Astrocyte of the cerebellum (primary cell): Measurements from ENCODE around the gene ADAM10.

Experiments
- DNase-seq: peaks from one replicate; pipeline ENCODE4 v3.0.0-alpha.2; 2011; ENCODE audit warnings: low read depth
- H3K4me3 ChIP-seq: 2 replicates; pipeline ENCODE4 v1.5.1; 2011; ENCODE audit warnings: mild to moderate bottlenecking, low read depth, low read length, moderate library complexity
- in situ Hi-C: cut with HindIII; loops from 2 replicates; pipeline ENCODE4 v1.10.0; 2017; ENCODE audit warnings: low sequenced_read_pairs
- TF ChIP-seq, protein P1 (sequence below): IDR thresholded peaks from 2 replicates; pipeline ENCODE4 v1.5.1; 2012; ENCODE audit warnings: low read length, low read depth, moderate library complexity, mild to moderate bottlenecking; ENCODE audit errors: missing control alignments

Gene ADAM10

GRCh38 chr15:58569455-58569854, 180.1 kb downstream of the ADAM10 start:
- no peak overlapping the region for H3K4me3 ChIP-seq
- TF ChIP-seq, protein P1, sequence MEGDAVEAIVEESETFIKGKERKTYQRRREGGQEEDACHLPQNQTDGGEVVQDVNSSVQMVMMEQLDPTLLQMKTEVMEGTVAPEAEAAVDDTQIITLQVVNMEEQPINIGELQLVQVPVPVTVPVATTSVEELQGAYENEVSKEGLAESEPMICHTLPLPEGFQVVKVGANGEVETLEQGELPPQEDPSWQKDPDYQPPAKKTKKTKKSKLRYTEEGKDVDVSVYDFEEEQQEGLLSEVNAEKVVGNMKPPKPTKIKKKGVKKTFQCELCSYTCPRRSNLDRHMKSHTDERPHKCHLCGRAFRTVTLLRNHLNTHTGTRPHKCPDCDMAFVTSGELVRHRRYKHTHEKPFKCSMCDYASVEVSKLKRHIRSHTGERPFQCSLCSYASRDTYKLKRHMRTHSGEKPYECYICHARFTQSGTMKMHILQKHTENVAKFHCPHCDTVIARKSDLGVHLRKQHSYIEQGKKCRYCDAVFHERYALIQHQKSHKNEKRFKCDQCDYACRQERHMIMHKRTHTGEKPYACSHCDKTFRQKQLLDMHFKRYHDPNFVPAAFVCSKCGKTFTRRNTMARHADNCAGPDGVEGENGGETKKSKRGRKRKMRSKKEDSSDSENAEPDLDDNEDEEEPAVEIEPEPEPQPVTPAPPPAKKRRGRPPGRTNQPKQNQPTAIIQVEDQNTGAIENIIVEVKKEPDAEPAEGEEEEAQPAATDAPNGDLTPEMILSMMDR = no peak
- no peak for DNase-seq
- in situ Hi-C loops = no loop called here

DNA sequence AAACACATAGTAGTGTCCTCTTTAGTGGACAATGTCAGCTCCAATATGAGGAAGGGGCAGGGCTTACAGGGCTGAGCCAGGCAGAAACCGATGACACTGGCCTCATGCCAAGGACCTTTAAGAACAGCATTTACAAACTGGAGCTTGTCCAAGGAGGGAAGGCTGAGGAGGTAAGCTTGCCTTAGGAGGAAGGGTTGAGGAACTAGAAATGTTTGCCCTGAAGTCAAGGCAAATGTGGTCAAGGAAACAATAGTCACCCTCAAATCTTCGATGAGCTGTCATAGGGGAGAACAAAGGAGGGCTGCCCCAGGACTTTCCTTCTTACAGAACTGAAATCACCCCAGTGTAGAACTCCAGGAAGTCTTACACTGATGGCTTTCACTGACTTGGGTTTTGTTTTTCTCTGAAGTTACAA, 181.3 kb downstream of the ADAM10 start:
- TF ChIP-seq, protein P1 = no peak

GRCh38 chr15:58566029-58566428, 183.5 kb downstream of the ADAM10 start:
- in situ Hi-C loops = no loop called here
- DNase-seq = no peak
- TF ChIP-seq, protein P1 = no peak
- no peak overlapping the region for H3K4me3 ChIP-seq

More for the DNA sequence above, 181.3 kb downstream of the ADAM10 start:
- no peak for DNase-seq
- in situ Hi-C loops = no loop called here
- no peak overlapping the region for H3K4me3 ChIP-seq

DNA sequence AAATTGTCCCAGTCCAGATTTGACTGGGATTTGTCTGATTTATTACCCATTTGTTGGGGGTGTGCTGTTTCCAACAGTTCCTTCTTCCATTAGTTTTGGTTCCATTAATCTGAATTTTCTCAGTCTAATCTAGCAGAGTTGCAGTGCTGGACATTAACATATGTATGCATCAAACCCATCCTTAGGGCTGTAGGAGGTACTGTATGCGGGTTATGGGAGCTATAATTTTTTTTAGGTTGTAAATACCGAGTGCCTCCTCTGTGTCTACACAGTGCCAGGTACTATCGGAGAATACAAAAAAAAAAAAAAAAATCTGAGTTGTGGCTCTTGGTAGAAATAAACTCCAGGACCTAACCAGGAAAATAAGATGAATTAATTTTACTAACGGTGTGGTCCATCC, 183.9 kb downstream of the ADAM10 start:
- DNase-seq = no peak
- H3K4me3 ChIP-seq = no peak overlapping the region
- in situ Hi-C loops = no loop called here
- TF ChIP-seq, protein P1 = no peak

DNA sequence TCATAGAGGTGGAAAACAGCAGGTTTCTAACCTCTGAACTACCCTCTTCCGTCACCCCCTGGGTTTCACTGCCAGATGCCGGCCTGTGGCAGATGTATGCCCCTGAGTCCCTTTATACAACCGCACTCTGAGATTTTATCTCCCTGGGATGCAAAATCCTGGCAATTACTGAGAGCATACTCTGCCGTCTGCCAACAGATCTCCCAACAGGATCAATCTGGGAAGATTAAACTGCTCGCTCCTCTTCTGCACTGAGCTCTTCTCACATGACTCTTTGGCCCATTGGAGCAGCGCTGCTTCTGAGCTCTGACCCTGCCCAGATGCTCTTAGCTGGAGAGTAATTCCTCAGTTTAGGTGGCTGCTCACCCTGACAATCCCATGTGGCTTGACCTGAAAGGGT, 184.5 kb downstream of the ADAM10 start:
- in situ Hi-C loops = no loop called here
- TF ChIP-seq, protein P1 = no peak
- no peak for DNase-seq

DNA sequence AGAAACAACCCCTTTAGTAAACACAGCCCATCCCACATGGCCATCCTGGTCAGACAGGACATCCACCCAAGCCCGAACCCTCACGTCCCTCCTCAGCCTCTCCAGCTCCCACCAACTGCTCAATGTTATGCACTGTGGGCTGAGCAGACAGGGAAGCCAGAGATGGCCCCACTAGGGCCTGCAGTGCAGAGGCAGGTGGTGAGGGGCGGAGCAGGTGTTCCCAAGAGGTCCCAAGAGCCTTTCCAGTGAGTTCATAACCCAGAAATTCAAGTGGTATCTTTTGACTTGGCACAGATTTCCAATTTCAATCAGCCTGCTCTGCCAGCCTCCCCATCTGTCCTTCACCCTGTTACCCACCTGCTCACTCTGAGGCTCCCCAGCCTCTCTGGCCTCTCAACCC, 187.4 kb downstream of the ADAM10 start:
- TF ChIP-seq, protein P1 = no peak
- in situ Hi-C loops = no loop called here
- no peak for DNase-seq
- H3K4me3 ChIP-seq = no peak overlapping the region

More for the DNA sequence above, 184.5 kb downstream of the ADAM10 start:
- H3K4me3 ChIP-seq = no peak overlapping the region

DNA sequence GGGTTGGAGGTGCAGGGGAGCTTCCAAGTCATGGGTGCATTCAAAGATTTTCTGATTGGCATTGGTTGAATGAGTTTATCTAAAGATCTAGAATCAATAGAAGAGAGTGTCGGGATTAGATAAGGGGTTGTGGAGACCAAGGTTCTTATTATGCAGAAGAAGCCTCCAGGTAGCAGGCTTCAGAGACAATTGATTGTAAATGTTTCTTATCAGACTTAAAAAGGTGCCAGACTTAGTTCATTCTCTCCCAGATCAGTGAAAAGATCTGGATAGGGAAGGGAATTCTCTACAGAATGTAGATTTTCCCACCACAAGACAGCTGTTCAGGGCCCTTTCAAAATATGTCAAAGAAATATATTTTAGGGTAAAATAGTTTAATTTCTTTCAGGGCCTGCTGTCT, 188.2 kb downstream of the ADAM10 start:
- TF ChIP-seq, protein P1 = no peak
- in situ Hi-C loops = no loop called here
- no peak for DNase-seq

More for the DNA sequence above, 188.2 kb downstream of the ADAM10 start:
- no peak overlapping the region for H3K4me3 ChIP-seq
